Epithelial cell of proximal tubule (primary cell): ENCODE data around the gene DMRTC2. TPM values are rescaled to one million over a fixed set of nuclear protein-coding genes. Genes with fewer than 3 reads are reported as not detected.

ENCODE experiments used
- DNase-seq: peaks from one replicate; pipeline ENCODE4 v3.0.0-alpha.2; 2011; ENCODE audit warnings: low read depth
- H3K4me3 ChIP-seq: 2 replicates; pipeline ENCODE4 v1.5.1; 2011; ENCODE audit warnings: low read depth, mild to moderate bottlenecking, low read length
- total RNA-seq: library from RNA; depleted of rRNA; stranded (reverse); fragments of >200 nt; gene quantifications from 2 replicates; pipeline ENCODE4 v1.2.3, GENCODE V29; 2015
- TF ChIP-seq, protein P1 (sequence below): conservative IDR thresholded peaks from 2 replicates; pipeline ENCODE4 v1.5.1; 2012; ENCODE audit warnings: low read depth, mild to moderate bottlenecking, low read length

Gene DMRTC2
- total RNA-seq, 1 donor from 2014 or later: not detected

DNA sequence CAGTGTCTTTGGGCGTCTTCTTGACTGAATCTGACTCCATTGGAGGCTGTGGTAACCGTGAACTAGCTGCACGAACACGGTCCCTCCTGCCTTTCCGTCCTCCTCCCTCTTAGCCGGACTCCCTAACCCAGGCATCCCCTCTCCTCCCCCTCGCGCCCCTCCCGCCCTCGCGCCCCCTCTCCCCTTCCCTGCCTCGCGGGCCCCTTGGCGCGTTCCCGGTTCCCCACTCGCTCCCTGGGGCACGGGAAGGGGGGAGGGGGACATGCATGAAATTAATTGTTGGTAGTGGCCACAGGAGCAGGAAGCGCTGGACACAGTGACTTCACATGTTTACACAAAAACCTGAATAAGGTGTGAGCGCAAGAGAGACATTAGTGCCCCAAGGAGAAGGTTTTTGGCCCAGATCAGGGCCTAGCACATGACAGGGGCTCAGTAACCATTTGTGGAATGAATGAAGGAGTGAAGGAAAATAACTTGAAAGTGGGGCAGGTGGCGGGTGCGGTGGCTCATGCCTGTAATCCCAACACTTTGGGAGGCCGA, 279 bp downstream of the DMRTC2 start:
- TF ChIP-seq, protein P1, sequence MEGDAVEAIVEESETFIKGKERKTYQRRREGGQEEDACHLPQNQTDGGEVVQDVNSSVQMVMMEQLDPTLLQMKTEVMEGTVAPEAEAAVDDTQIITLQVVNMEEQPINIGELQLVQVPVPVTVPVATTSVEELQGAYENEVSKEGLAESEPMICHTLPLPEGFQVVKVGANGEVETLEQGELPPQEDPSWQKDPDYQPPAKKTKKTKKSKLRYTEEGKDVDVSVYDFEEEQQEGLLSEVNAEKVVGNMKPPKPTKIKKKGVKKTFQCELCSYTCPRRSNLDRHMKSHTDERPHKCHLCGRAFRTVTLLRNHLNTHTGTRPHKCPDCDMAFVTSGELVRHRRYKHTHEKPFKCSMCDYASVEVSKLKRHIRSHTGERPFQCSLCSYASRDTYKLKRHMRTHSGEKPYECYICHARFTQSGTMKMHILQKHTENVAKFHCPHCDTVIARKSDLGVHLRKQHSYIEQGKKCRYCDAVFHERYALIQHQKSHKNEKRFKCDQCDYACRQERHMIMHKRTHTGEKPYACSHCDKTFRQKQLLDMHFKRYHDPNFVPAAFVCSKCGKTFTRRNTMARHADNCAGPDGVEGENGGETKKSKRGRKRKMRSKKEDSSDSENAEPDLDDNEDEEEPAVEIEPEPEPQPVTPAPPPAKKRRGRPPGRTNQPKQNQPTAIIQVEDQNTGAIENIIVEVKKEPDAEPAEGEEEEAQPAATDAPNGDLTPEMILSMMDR: no peak
- DNase-seq: no peak
- H3K4me3 ChIP-seq: no peak overlapping the region

DNA sequence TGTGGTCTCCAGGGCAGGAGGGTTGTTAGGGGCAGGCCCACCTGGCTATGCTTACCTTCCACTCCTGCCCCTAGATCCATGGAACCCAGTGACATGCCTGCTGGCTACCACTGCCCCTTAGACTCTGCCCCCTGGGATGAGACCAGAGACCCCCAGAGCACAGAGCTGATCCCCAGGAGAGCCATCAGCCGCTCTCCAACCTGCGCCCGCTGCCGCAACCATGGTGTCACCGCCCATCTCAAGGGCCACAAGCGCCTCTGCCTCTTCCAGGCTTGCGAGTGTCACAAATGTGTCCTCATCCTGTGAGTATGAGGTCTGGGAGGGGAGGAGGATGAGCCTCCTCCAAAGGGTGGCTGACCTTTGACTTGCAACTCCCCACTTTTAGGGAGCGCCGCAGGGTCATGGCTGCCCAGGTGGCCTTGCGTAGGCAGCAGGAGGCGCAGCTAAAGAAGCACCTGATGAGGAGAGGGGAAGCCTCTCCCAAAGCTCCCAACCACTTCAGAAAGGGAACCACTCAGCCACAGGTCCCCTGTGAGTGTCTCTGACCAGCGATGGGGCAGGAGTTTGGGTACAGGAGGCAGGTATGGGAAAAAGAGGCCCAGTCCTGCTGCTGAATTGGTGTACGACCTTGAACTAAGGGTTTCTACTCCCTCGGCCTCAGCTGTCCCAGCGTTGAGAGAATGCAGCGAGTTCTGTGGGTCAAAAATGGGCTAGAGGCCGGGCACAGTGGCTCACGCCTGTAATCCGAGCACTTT, 2.7 kb downstream of the DMRTC2 start:
- H3K4me3 ChIP-seq: no peak overlapping the region
- DNase-seq: no peak
- TF ChIP-seq, protein P1: no peak

DNA sequence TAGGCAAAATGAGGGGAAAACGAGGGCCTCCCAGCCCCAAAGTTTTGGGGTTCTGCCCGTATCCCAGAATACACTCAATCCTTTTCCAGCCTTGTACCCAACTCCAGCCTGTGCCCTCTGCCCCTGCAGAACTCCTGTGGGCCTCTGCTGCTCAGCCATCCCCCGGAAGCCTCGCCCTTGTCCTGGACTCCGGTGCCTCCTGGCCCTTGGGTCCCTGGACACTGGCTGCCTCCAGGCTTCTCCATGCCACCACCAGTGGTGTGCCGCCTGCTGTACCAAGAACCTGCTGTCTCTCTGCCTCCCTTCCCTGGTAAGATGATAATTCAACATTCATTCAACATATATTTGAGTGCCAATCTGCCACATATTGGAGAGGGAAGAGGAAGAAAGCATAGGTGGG, 3.8 kb downstream of the DMRTC2 start:
- no peak for DNase-seq
- H3K4me3 ChIP-seq: no peak overlapping the region
- TF ChIP-seq, protein P1: no peak

DNA sequence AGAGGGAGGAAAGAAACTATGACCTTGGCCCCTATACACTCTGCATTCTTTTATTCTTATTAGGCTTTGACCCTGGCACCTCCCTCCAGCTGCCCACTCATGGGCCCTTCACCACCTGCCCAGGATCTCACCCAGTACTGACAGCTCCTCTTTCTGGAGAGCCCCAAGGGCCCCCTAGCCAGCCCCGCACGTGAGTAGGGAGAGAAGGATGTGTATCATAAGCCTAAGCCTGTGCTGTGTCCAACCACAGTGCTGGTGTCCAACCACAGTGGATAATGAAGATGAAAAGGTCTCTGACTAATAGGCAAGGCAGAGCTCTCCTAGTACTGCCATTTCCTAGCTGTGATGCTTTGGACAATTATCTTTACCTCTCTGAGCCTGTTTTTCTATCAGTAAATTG, 4.2 kb downstream of the DMRTC2 start:
- no peak for DNase-seq
- H3K4me3 ChIP-seq: no peak overlapping the region
- TF ChIP-seq, protein P1: no peak

DNA sequence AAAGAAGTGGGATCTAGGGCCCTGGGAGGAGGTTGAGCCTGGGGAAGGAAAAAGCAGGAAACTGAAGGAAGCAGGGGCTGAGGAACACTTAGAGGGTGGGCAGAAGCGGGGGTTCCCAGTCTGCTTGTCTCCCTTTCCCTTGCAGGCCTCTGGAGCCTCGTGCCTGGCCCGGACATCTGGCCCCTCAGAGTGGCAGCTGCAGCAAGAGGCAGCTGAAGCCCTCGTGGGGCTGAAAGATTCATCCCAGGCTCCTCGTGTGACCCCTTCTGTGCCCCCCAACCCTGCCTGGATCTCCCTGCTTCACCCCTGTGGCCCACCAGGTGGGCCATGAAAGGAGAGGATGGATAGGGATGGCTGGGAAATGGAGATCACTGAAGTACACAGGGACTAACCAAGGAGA, 5.5 kb downstream of the DMRTC2 start:
- TF ChIP-seq, protein P1: no peak
- DNase-seq: no peak
- H3K4me3 ChIP-seq: no peak overlapping the region

DNA sequence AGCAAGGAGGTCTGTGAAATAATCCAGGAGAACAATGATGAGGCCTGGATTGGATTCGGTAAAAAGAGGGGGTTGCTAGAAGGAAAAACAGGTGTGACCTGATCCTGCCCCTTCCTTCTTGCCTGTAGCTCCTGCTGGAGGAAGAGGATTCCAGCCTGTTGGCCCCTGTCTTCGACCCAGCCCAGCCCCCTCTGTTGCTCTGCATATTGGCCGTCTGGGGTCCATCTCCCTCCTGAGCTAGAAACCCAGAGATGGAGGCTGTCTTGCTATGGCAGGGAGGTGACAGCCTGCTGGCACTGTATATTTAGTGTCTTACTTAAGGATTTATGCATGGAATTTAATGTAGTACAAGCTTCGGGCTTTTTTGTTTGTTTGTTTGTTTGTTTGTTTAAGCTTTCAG, 6.6 kb downstream of the DMRTC2 start:
- H3K4me3 ChIP-seq: no peak overlapping the region
- DNase-seq: no peak
- TF ChIP-seq, protein P1: no peak

DNA sequence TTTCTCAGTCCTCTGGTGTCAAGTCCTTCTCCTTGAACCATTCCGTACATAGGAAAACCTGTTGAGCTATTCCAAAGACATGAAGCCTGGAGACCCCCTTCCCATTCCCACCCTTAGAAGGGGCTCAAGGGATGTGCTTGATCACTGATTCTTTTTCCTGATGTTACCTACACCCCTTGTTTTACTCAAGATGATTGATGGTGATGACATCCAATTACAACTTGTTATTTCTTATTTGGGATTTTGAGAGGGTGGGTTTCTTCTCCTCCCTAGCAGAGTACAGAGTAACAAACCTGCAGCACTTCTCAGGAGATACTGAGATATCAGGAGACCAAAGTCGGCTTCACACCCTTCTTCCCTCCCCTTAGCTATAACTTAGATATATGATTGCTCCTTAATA, 8.5 kb downstream of the DMRTC2 start:
- H3K4me3 ChIP-seq: no peak overlapping the region
- TF ChIP-seq, protein P1: no peak
- DNase-seq: no peak
